ENCODE results near the gene KIRREL3. TPM values are rescaled to one million over a fixed set of nuclear protein-coding genes. Genes with fewer than 3 reads are reported as not detected.
"Not testable (repeated sequence)": the region's sequence is repeated elsewhere in the genome, so short reads cannot be mapped to it uniquely, and the experiment has no call there.

Gene KIRREL3
- total RNA-seq, 1 donor from 2014 or later = 0.24 TPM

DNA sequence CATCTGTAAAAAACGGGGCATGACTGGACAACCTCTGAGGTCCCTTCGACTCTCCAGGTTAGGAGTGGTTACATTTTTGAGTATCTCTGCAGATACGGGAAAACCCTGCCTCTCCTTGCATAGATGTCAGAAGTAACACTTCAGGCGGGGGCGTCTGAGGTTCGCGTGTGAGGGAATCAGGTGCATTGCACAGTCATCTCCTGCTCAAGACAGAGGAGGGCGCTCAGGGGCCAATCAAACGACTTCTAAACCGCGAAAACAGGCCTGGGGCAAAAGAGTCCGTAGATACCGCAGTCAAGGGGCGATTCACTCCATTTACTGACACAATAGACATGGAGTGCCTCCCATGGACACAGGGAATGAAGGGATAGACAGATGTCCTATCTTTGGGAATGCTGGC is 31.7 kb downstream of the KIRREL3 start:
- intact Hi-C loops (cut with DNase I) = no loop called here
- DNase-seq (ENCODE audit: missing footprints) = no peak
- ATAC-seq = no peak

DNA sequence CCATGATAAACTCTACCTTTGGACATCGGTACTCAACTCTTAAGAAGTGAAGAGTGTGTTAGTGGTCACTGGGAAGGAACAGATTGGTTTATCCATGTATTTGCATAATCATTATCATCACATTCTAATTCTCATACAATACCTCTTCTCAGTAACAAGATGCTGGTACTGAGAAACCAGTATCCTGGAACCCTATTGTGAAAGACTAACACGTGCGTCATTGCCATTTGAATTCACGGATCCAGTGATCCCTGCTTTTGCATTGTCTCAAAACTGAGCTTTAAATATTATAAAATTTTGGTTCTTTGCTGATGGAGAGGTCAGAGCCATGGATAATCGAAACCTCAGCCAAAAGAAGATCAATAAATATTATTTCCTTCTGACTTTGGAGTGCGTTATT is 35.2 kb downstream of the KIRREL3 start:
- ATAC-seq (no peak), DNase-seq (ENCODE audit: missing footprints) (no peak)
- intact Hi-C loops (cut with DNase I) = no loop called here

DNA sequence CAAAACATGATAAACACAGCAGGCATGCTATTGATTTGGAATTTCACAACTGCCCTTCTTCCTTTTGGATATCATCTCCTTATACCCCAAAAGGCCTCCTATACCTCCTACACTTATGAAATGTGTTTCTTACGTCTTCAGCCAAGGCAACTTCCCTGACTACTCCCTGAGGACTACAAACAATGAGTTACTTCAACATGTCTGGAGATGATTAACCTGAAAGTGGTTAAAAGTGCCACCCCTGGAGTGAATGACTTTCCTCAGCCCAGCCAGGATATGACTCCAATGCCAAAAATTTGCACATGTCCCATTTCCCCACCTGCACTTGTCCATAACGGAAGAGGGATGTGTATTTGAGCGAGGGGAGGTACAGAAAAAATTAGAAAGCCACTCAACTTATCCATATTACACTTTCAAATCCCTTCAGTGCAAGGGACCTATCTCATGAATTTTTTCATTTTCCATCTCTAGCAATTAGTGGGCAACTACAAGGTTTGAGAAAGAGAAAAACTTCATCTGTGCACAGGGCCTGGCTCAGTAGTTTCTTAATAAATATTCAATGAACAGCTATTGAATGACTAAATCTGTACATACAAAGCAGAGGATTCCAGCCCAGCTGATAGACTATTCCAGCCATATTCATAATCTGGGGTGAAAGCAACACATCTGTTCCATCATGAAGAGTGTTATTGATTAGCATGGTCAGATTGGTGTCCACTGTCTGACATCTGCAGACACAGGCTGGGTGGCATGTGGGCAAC is 36.8 kb downstream of the KIRREL3 start:
- no peak for DNase-seq (ENCODE audit: missing footprints)
- ATAC-seq = no peak
- intact Hi-C loops (cut with DNase I) = no loop called here

DNA sequence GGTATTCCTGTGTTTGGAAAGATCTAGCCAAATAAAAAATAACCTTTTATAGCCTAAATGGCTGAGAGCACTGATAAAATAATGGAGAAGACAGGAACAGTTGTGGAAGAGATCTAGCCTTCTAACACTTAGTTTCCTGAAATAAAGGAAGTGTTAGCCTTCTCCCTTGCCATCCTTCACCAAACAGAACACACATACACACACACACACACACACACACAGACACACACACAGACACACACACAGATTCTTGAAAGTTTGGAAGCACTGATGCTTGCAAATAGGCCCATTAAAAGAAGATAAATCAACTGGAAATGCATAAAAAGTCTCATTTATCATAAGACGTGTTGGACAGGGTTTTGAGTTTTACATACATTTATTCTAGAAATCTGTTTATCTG is 37.5 kb downstream of the KIRREL3 start:
- intact Hi-C loops (cut with DNase I) = no loop called here
- DNase-seq (ENCODE audit: missing footprints) (no peak), ATAC-seq (no peak)

DNA sequence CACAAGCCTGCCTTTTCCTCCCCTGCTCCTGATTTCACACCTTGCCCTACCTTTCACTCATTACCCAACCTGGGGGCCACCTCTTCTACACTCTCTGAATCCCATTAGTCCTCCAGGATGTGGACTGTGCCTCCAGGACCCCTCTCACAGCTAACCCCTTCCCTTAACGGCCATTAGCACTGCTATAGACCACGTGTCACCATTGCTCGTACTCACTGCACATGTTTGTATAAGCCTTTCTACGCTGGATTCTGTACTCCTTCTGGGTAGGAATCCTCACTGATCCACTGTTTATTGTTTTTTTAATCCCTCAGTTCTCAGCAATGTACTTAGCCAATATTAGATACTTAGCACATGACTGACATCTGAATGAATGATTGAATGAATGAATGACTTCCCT is 40.9 kb downstream of the KIRREL3 start:
- ATAC-seq = no peak
- intact Hi-C loops (cut with DNase I) = no loop called here

DNA sequence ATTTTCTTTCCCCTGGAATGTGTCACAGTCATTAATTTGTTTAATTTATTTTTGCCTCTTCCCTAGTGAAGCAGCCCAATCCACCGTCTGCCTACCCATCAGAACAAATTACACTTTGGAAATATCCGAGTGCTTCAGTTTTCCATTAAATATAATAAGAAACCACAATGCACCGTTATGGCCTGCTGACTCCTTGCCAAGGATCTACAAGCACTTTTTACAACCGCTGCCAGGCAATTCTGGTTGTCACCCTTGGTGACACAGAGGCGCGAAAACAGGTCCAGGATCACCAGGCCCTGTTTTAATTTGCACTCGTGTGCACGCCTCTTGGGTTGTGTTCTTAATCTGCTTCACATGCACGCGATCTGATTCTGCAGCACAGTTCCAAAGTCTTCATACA is 43.9 kb downstream of the KIRREL3 start:
- no peak for ATAC-seq
- intact Hi-C loops (cut with DNase I) = no loop called here
- no peak for DNase-seq (ENCODE audit: missing footprints)

More for the DNA sequence above, 40.9 kb downstream of the KIRREL3 start:
- no peak for DNase-seq (ENCODE audit: missing footprints)

DNA sequence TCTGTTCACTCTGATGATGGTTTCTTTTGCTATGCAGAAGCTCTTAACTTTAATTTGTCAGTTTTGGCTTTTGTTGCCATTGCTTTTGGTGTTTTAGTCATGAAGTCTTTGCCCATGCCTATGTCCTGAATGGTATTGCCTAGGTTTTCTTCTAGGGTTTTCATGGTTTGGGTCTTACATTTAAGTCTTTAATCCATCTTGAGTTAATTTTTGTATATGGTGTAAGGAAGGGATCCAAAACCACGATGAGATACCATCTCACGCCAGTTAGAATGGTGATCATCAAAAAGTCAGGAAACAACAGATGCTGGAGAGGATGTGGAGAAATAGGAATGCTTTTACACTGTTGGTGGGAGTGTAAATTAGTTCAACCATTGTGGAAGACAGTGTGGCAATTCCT is 48.0 kb downstream of the KIRREL3 start:
- intact Hi-C loops (cut with DNase I); ATAC-seq; DNase-seq (ENCODE audit: missing footprints): not testable (repeated sequence)

DNA sequence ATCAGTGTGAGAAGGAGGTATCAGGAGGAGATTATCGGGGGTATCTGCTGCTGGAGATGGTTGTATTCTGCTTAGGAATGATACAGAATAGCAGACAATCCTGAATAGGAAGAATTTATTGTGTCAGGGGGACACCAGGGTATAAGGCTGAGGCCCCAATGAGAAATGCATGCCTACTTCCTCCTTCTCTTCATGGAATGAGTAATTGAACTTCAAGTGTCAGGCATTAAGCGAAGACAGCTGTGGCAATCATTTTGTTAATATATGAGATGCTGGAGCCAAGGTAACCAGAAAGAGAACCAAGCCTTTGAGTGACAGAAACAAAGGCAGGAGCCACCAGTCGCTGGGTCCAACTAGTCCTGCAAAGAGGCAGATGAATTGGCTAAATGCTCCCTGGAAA is 49.1 kb downstream of the KIRREL3 start:
- intact Hi-C loops (cut with DNase I) = no loop called here
- DNase-seq (ENCODE audit: missing footprints) = no peak
- ATAC-seq = no peak

DNA sequence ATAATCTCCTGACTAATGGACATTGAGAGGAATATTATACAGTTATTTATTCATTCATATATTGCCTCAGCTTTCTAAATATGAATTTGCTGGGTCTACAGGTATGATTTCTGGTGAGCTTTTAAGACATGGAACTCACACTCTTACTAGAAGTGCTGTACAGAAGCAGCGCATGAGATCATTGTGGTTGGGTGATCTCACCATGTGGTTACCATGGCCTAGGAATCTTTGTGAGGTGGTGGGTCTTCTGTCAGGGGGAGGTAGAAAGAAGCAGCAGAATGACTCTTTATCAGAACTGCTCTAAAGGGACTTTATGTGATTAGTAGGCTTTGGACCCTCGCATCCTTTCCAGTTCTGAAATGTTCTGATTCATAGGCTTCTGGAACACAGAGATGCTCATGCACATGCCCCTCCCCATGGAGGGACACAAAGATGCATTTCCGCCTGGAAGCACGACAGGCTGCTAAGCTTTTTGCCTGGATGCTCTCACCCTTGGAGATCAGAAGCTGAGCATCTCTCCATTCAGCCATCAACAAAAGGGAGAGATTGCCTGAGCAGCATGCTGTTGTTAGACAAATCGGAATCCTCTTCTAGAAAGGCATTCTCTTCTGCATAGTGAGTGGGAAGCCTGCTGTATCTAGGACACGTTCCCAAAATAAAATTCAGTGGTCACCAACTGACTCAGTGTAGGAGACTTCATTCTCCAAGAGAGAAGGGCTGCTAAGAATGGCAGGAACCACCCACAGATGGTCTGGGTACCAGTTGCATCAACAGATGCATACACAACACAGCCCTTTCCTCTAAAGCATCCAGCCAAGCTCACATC is 51.3 kb downstream of the KIRREL3 start:
- no peak for ATAC-seq
- intact Hi-C loops (cut with DNase I) = no loop called here
- no peak for DNase-seq (ENCODE audit: missing footprints)

DNA sequence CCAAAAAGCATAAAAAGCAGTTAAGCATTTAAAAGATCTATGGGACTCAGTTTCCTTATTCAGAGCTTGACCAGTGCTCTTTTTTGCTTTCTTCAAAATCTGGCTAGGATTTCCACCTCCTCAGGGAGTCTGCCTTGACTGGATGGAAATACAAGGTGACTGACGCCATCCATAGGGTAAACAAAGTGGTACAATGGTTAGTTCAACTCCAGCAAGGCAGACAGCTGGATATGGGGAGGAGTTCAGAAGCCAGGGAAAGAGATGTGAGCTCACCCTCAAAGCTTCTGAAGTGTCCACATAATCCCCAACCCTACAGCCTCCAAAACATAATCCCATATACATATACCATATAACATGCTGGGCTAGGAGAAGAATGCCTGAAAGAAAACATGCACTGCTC is 52.0 kb downstream of the KIRREL3 start:
- intact Hi-C loops (cut with DNase I) = no loop called here
- DNase-seq (ENCODE audit: missing footprints) = no peak
- ATAC-seq = no peak

DNA sequence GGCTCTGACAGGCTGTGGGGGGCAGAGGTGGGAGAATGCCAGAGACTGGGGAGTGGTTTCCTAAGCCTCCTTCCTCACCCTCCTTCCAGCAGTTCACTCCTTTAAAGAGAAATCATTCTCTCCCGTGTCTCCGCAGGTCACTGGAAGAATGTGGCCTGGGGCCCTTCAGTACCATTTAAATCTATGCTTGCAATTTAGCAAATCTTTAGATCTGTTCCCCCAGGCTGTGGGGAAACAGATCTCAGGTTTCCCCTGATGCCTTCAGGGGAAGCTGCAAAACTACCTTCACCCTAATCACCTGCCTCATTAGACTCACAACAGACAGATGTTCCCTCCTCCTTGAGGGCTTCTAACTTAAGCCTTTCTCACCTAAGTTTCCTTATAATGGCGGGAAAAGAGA is 55.3 kb downstream of the KIRREL3 start:
- ATAC-seq (no peak), DNase-seq (ENCODE audit: missing footprints) (no peak)
- intact Hi-C loops (cut with DNase I) = no loop called here

DNA sequence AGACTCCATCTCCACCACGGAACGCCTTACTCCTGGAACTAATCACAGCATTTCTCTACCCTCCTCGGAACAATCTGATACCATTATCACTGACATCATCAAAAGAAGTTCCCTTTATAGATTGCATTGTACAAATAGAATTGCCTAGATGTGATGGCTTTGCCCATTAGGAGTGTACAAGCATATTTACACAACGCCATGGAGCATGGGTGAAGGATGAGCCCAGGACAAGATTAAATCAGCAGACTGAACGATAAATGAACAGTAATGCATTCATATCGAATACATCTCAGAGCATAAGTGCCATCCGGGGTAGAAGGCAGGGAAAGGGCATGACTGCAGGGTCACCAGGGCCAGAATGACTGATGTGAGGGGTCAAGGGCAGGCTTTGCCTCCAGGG is 57.3 kb downstream of the KIRREL3 start:
- intact Hi-C loops (cut with DNase I) = no loop called here
- no peak for ATAC-seq
- DNase-seq (ENCODE audit: missing footprints) = no peak

DNA sequence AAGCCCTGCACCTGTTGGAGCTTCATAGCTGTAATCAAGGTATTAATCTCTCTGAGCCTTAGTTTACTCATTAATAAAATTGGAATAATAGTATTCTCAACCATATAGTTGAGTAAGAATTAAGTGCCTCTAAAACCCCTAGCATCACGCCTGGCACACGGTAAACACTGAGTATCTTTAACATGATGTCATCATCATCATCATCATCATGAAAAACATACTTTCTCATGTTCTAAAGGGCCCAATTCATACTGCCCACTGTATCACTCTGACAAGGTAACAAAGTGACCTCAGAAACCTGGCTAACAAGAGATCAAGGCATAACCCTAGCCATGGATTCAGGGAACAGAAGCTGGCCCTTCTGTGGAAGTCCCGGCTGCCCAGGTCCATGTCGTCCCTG is 58.4 kb downstream of the KIRREL3 start:
- ATAC-seq = no peak
- no peak for DNase-seq (ENCODE audit: missing footprints)
- intact Hi-C loops (cut with DNase I) = no loop called here

DNA sequence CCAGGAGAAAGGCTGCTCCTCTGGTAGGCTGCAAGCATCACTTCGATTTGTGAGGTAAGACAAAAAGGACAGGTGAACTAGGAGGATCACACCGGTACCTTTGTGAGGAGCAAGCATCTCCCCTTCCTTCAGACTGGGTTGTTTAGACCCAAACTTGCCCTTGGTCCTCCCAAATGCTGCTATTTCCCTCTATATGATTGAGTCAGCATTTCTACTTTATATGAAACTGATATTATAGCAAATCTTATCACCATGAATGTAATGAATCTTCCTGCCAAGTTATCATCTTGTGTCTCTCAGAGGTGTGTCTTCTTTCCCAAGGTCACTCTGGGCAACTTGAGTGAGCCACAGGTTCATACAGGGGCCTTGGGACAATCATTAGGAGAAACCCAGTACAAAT is 61.0 kb downstream of the KIRREL3 start:
- DNase-seq (ENCODE audit: missing footprints) (no peak), ATAC-seq (no peak)
- intact Hi-C loops (cut with DNase I) = no loop called here

DNA sequence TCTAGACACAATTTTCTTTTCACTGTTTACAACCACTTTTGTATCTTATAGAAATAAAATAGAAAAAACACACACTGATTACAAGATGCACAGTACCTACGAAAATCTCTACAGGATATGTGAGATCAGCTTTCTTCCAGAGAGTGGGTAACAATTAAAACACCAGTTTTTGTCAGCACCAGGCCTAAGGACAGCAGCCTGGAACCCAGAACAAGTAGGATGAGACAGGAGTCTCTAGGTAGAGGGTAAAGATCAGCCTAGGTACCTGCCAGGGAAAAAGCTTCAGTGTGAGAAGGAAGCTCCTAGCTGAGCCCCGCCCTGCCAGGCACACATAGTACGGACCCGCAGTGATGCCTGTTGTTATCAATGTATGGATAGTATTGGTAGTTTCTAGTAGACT is 61.9 kb downstream of the KIRREL3 start:
- ATAC-seq (no peak), DNase-seq (ENCODE audit: missing footprints) (no peak)
- intact Hi-C loops (cut with DNase I) = no loop called here

DNA sequence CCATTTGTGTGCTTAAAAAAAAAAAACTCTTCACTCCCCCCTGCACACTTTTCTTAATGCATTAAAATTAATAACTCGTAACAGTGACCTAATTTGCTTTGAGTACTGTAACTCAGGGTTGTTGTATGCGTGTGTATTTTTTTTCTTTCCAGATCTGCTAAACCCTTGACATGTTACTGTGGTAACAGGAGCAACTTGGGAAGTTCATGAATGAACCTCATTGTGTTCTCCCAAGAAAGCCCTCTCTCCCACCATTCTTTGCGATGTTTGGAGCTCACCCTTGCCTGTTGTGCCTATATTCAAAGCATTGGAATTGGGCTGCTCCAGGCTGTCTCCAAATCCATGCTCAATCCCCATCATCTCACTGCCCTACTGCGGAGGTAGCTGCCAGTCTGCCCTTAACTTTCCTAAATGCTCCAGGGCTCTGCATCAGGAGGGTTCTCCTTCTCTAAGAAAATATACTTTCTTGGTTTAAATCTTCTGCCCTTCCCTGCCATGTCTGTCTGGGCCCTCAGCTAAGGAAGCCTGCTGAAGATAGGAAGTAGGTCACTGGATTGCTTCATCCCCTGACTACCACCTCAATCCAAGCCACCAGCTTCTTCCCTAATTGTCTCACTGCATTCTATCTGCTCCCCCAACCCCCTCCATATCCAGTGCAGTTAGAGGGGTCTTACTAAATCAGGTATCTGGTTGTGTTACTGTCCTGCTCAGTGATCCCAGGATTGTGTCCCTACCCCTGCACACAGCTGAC is 70.3 kb downstream of the KIRREL3 start:
- intact Hi-C loops (cut with DNase I) = no loop called here
- ATAC-seq (peak; percentile 42), DNase-seq (ENCODE audit: missing footprints) (no peak)

DNA sequence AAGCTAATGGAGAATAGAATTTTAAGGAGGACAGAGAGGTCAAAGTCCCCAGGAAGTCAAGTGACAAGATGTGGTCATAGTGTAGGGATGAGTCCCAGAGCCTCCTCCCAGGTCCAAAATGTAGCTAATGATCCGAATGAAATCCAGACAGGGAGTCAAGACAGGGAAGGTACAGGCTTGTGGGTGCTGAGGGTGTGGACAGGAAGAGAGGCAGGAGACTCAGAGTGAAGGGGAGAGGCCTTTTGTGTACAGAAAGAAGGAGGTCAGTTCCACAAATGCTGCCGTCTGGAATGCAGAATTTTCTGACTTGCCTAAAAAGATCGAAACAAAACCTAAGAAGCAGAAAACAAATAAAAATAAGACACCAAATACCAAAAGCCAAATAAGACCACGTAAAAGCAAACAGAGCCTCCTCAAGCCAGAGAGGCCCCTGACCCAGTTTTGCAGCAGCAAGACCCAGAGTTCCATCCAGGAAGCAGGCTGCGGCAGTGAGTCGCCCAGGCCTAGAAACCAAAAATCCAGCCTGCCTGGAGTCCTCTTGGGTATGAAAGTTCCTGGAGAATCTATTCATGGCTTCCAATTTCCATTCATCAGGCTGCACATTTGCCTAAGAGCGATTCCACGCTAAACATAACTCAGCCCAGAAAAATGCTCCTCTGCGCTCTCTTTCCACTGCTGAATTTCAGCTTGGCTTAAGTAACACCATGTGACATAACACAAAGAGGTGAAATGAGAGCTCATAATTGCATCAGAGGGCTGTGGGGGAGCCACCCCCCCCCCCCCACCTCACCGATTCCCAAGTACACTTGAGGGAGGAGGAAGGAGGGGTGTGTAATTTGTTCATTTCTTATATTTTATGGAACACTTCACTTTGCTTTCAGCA is 71.2 kb downstream of the KIRREL3 start:
- DNase-seq (ENCODE audit: missing footprints) = no peak
- intact Hi-C loops (cut with DNase I) = no loop called here
- peak; percentile 71 for ATAC-seq

DNA sequence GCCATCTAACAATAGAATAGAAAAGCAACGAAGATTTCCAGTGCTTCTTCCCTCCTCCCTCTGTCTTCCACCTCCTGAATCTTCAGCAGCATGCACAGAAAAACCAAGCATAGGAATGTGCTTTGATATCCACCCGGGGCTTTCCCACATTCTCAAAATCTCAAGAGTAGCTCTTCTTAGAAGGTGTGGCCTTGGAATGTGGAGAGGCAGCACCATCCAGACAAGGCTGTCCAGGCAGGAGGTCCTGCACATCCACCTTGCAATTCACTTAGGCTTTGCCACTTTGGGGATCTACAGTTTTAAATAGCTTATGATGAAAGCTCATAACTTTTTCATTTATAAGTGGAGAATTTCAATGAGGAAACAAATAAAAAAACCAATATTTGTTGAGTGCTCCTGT is 72.9 kb downstream of the KIRREL3 start:
- intact Hi-C loops (cut with DNase I) = no loop called here
- no peak for DNase-seq (ENCODE audit: missing footprints)
- no peak for ATAC-seq

DNA sequence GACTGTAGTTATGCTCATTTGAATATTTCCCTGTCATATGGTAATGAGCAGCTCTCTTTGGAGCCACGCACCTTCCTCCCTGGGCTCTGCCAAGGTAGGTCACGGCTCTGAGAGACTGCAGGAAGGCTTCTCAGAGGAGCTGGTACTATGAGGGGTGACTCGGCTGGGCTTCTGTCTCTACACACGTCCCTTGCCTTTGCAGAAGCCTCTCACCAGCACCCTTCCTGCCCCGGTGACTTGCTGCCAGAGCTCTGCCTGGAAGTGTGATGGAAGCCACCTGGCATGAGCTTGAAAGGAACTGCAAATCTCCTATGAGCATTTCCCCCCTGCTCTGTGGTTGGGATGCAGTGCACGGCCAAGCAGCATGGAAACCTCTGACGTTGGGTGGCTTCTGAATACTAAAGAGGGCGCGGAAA is 74.2 kb downstream of the KIRREL3 start:
- ATAC-seq (no peak), DNase-seq (ENCODE audit: missing footprints) (no peak)
- intact Hi-C loops (cut with DNase I) = no loop called here
